ENCODE data around the gene TMTC2. TPM values are rescaled to one million over a fixed set of nuclear protein-coding genes. Genes with fewer than 3 reads are reported as not detected.

Gene TMTC2
- total RNA-seq, 1 donor from 2014 or later: 2.2 TPM

DNA sequence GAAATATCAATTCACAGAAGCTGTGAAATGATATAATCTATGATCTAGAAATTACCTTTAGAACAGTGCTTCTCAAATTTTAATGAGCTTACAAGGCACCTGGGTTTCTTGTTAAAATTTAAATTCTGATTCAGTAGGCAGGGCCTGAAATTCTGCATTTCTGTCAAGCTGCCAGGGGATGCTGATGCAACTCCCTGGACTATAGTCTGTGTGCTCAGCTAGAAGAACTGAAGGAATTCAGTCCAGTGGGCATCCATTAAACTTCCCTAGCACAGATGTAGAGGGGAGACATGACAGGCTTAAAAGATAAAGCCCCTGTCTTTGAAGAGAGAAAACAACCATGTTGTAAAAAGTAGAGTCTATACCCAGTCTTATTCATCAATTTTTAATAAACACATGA is 441.8 kb downstream of the TMTC2 start:
- Mint-ChIP-seq H3K4me1 (no peaks in the 10 kb centered on the region), H3K9me3 (no peaks in the 10 kb centered on the region), H3K27me3 (no peaks in the 10 kb centered on the region), H3K27ac (no peak overlapping the region), H3K4me3 (no peak overlapping the region), H3K36me3 (ENCODE audit: low read depth) (no peaks in the 10 kb centered on the region)
- ChIA-PET CTCF (no interaction called here), POLR2A (no interaction called here)
- no peak for TF ChIP-seq CTCF (IDR thresholded peaks at IDR 0.05)
- DNase-seq: no peak
- no peak for ATAC-seq (ENCODE audit: low read depth)
- intact Hi-C loops (cut with micrococcal nuclease): no loop called here

DNA sequence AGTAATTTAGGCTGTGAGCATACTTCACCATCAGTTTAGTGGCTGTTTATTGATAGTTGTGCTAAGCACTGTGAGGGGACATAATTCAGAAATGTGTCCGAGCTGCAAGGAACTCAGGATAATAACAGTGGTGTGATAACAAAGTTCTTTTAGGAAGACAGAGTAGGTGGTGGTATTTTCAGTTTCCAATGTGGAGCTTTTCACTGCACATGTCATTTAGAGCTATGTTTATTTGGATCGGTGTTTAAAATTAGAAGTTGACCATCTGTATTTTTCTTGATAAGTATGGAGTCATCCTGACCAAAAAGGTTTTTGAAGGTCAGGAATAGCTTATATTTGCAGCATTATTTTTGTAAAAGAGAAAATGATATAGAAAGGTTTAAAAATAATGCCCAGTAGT is 443.5 kb downstream of the TMTC2 start:
- no peak overlapping the region for H3K27ac Mint-ChIP-seq
- ATAC-seq (ENCODE audit: low read depth): no peak

DNA sequence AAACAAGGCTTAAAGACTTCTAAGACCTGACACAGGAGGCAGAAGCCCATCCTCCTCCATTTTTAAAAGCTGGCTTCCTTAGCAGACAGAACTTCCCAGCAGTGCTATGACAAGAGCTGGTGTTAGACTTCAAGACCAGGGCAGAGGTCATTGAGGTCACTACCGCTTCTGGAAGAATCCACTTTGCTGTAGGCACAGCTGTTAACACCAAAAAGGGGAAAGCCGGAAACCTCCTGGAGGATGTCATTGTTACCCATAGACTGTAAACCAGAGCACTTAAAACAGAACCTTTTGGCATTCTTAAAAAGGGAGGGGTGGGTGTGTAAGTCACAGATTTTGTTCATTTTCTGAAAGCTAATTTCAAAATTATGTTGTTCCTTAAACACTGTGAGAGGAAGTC is 445.7 kb downstream of the TMTC2 start:
- ChIA-PET CTCF (no interaction called here), POLR2A (no interaction called here)
- H3K9me3 Mint-ChIP-seq: no peaks in the 10 kb centered on the region
- ATAC-seq (ENCODE audit: low read depth) (no peak), DNase-seq (no peak)
- H3K36me3 Mint-ChIP-seq (ENCODE audit: low read depth): no peaks in the 10 kb centered on the region
- H3K4me3 Mint-ChIP-seq: no peak overlapping the region
- TF ChIP-seq CTCF (IDR thresholded peaks at IDR 0.05): no peak
- no peaks in the 10 kb centered on the region for H3K4me1 Mint-ChIP-seq
- H3K27ac Mint-ChIP-seq: no peak overlapping the region
- intact Hi-C loops (cut with micrococcal nuclease): no loop called here
- no peaks in the 10 kb centered on the region for H3K27me3 Mint-ChIP-seq

More for the DNA sequence above, 443.5 kb downstream of the TMTC2 start:
- no peaks in the 10 kb centered on the region for H3K4me1 Mint-ChIP-seq
- no peaks in the 10 kb centered on the region for H3K9me3 Mint-ChIP-seq
- no peak overlapping the region for H3K4me3 Mint-ChIP-seq
- DNase-seq: no peak
- ChIA-PET POLR2A (no interaction called here), CTCF (no interaction called here)
- TF ChIP-seq CTCF (IDR thresholded peaks at IDR 0.05): no peak
- H3K27me3 Mint-ChIP-seq: no peaks in the 10 kb centered on the region
- intact Hi-C loops (cut with micrococcal nuclease): no loop called here
- no peaks in the 10 kb centered on the region for H3K36me3 Mint-ChIP-seq (ENCODE audit: low read depth)

DNA sequence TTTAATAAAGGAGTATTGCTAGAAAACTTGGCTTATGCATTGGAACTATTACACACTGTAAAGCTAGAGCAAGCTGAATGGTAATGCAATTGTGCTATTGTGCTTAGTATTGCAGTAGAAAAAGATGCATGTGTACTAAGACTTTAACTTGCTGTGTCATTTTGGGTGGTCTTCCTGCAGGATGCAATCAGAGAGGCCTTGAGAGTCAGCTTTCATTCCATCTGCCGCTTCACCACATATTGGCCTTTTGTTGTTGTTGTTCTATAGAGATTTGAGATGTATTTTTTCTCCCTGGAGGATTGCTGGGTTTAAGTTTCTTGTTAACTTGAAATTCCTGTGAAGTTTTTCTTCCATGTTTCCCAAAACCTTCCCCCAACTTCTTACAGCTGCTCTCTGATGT is 449.7 kb downstream of the TMTC2 start:
- ChIA-PET POLR2A (no interaction called here), CTCF (no interaction called here)
- H3K4me1 Mint-ChIP-seq: no peaks in the 10 kb centered on the region
- DNase-seq (no peak), ATAC-seq (ENCODE audit: low read depth) (no peak)
- TF ChIP-seq CTCF (IDR thresholded peaks at IDR 0.05): no peak
- intact Hi-C loops (cut with micrococcal nuclease): no loop called here
- no peaks in the 10 kb centered on the region for H3K27me3 Mint-ChIP-seq
- no peaks in the 10 kb centered on the region for H3K36me3 Mint-ChIP-seq (ENCODE audit: low read depth)
- no peak overlapping the region for H3K27ac Mint-ChIP-seq
- peaks cover 4% of the 10 kb centered on the region for H3K9me3 Mint-ChIP-seq
- H3K4me3 Mint-ChIP-seq: no peak overlapping the region

DNA sequence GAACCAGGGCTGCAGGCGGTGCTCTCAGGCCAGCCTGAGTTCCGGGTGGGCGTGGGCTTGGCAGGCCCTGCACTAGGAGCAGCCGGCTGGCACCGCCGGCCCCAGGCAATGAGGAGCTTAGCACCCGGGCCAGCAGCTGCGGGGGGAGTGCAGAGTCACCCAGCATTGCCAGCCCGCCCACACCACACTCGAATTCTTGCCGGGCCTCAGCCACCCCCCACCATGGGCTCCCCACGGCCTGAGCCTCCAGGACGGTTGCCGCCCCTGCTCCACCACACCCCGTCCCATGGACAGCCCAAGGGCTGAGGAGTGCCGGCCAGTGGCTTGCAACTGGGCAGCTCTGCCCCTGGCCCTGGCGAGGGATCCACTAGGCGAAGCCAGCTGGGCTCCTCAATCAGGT is 453.4 kb downstream of the TMTC2 start:
- DNase-seq (no peak), ATAC-seq (ENCODE audit: low read depth) (no peak)
- no peak for TF ChIP-seq CTCF (IDR thresholded peaks at IDR 0.05)
- H3K27me3 Mint-ChIP-seq: no peaks in the 10 kb centered on the region
- H3K9me3 Mint-ChIP-seq: peaks cover 4% of the 10 kb centered on the region
- ChIA-PET POLR2A (no interaction called here), CTCF (no interaction called here)
- H3K4me3 Mint-ChIP-seq: no peak overlapping the region
- H3K4me1 Mint-ChIP-seq: no peaks in the 10 kb centered on the region
- no peak overlapping the region for H3K27ac Mint-ChIP-seq
- no peaks in the 10 kb centered on the region for H3K36me3 Mint-ChIP-seq (ENCODE audit: low read depth)
- intact Hi-C loops (cut with micrococcal nuclease): no loop called here

Data from activated B cell treated with CpG ODN at 0.5 μM for 24 hours (primary cell).